Cardiac fibroblast (primary cell): Measurements from ENCODE around the gene MLLT3.
A peak's percentile ranks its signal among the peaks of the same experiment; 100 is the strongest.

Experiments
- DNase-seq, 2 donors: peaks; one replicate each; pipeline versions ENCODE4 v3.0.0 to v3.0.0-alpha.2; 2010; ENCODE audit warnings: low read depth in 2 of 2
- H3K4me3 ChIP-seq, 2 donors: replicated peaks in 1 of 2; 1 replicate in 1 of 2; 2 replicates in 1 of 2; pipeline ENCODE4 v1.5.1; 2011; ENCODE audit warnings: low read depth in 2 of 2, low read length in 2 of 2, mild to moderate bottlenecking in 2 of 2, moderate library complexity in 1 of 2
- TF ChIP-seq, protein P1 (sequence below): IDR thresholded peaks from one replicate; pipeline ENCODE4 v1.5.1; 2011; ENCODE audit warnings: low read depth, mild to moderate bottlenecking, low read length, inconsistent platforms

MLLT3 gene

DNA sequence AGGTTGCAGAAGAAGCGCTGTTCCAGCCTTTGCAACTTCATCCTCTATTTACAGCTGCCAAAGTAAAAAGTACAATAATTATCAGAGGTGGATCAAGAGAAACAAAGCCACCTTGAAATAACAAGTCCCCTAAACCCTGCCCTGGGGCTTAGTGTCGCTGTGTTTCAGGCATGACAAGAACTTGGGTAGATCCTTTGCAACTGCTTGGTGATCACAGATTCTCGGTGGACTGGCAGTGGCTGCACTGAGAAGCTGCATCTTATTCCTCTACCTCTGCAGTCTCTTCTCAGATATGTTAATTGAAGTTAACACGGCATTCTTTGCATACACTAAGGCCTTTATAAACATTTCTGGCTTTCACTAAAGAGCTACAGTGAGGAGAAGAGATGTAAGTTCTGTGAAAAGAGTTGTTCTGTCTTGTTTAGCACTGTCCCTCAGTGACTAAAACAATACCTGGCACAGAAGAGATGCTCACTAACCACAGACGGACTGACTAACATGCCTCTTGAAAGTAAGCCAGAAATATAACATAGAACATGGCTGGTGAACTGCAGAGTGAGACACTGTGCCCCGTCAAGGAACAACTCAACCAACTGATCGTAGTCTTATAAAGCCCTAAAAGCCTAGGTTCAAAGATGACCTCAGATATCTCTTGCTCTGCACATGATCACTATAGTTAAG is 144.2 kb downstream of the MLLT3 start:
- TF ChIP-seq, protein P1, sequence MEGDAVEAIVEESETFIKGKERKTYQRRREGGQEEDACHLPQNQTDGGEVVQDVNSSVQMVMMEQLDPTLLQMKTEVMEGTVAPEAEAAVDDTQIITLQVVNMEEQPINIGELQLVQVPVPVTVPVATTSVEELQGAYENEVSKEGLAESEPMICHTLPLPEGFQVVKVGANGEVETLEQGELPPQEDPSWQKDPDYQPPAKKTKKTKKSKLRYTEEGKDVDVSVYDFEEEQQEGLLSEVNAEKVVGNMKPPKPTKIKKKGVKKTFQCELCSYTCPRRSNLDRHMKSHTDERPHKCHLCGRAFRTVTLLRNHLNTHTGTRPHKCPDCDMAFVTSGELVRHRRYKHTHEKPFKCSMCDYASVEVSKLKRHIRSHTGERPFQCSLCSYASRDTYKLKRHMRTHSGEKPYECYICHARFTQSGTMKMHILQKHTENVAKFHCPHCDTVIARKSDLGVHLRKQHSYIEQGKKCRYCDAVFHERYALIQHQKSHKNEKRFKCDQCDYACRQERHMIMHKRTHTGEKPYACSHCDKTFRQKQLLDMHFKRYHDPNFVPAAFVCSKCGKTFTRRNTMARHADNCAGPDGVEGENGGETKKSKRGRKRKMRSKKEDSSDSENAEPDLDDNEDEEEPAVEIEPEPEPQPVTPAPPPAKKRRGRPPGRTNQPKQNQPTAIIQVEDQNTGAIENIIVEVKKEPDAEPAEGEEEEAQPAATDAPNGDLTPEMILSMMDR: no peak
- H3K4me3 ChIP-seq: no peak overlapping the region
- peak; percentile 7 to 69 for DNase-seq

DNA sequence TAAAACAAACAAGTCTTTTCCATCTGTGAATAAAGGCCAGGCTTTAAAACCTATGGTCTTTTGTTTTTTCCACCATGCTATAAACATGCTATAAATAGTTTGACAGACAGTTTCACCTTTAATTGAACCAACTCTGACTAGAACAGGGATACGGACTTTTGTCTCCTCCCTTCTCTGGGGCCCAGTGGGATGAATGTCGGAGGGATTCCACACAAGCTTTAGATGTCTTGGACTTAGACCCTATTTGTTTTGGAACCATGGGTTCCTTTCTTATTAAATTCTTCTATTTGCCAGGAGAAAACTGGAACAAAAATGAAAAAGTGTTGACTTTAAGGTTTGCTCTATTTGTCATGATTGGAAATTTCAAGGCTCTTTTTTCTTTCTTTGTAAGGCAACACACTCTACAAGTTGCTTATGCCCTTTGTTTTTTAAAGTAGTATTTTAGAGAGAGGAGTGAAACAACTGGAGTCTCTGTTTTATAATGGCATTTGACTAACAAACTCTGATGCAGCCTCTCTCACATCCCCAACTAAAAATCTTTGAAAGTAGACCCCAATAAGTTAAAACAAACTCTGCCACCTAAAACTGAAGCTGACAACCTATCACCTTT is 145.3 kb downstream of the MLLT3 start:
- H3K4me3 ChIP-seq: no peak overlapping the region
- peak; percentile 17 to 28 for DNase-seq
- TF ChIP-seq, protein P1: no peak

DNA sequence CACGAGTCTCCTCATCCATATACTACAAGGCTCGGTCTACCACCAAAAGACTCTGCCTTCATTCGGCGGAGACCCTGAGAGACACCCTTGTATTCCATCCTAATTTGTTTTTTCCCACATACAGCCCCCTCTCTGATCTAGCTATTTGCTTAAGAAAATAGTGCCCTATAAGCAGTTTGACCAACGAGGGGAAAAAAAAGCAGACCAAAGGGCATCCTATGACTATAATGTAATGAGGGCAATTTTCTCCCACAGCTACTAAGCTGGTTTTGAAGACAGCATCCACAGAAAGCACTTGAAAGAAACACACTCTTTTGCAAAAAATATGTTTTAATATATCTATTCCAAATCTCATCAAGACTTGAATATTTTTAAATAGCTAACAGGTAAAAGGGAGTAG is 147.8 kb downstream of the MLLT3 start:
- DNase-seq: no peak
- H3K4me3 ChIP-seq: no peak overlapping the region
- TF ChIP-seq, protein P1: no peak

DNA sequence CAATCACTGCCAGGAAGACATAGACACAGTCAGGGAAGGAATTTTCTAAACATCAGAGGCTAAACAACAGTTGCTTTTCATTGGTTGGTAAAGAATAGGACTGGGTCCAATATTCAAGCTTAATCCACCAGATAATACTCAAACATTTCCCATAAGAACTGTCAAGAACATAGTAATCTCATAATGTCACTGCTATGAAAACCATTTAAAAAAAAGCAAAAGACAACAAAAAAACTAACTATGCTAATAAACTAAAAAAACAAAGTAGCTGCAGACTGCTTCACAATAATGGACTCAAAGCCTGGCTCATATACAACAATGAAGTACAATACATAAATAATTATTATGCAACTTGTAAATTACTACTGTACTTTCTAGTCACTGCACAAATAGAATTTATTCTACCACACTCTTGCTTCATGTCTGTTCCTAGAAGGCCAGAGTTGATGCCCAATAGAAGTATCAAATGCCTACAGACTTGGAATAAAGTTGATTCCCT is 148.7 kb downstream of the MLLT3 start:
- TF ChIP-seq, protein P1: no peak
- H3K4me3 ChIP-seq: no peak overlapping the region
- DNase-seq: peak; percentile 31 to 42

DNA sequence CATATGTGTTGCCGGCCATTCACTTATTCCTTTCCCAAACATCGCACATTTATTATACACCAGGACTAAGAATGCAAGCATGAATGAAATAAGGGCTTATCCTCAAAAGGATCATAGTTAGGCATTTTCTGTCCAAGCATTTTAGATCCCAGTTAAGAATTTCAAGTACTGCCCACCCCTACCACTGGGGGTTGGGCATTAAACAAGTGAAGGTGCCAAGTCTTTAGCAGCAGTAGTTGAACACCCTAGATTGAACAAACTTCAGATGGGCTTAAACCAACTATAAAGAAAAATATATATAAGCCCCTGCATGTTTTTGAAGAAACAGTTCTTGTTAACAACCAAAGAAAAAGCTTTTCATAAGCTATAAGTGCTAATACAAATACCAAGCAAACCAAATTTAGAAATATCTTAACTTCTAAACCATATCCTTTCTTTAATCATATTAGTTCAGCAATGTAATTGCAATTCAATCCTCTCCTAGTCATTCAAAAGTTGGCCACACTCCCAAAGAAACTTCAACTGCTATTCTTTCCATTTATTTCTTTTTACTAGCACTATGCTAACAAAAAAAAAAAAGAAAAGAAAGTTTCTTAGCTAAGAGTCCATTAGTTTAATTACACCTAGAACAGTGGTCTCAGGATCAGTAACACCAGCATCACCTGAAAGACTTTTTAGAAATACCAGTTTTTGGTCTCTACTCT is 149.8 kb downstream of the MLLT3 start:
- TF ChIP-seq, protein P1: no peak
- no peak overlapping the region for H3K4me3 ChIP-seq
- DNase-seq: no peak

DNA sequence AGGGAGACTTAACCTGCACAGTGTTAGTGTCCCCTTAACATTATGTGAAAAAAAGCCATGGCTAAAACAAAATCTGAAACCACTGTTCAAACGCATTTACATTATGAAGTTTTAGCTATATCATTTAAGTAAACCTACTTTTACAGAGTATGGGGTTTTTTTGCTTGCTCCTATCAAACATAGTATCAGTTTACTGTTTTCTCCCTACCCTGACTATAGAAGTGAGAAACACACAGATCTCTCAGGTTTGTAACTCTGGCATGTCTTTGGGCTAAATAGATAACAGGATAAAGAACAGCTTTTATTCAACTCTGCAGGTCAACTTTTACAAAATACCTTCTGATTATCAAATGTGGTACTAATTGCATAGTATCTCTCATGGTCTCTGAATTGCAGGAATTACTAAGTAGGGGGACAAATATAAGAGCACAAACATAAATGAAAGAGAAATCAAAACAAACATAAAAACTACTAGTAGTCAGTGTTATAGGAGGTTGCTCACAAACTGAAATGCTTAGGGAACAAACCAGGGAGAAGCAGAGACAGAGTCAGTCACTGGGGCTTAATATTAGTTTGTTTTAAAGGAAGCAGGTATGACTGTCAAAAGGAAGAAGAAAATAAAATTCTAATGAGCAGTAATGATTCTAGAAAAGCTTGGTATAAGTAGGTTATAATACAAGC is 155.8 kb downstream of the MLLT3 start:
- H3K4me3 ChIP-seq: no peak overlapping the region
- TF ChIP-seq, protein P1: no peak
- no peak for DNase-seq
